IPS-15b (cell line): ENCODE data around the gene CERS5.

ENCODE experiments used
- H3K27me3 ChIP-seq: one replicate; pipeline ENCODE4 v1.6.1; 2013; ENCODE audit warnings: low read length; ENCODE audit not compliant: control insufficient read depth, insufficient read depth
- H3K36me3 ChIP-seq: one replicate; pipeline ENCODE4 v1.6.1; 2013; ENCODE audit warnings: low read length; ENCODE audit not compliant: control insufficient read depth, insufficient read depth
- H3K4me1 ChIP-seq: one replicate; pipeline ENCODE4 v1.6.1; 2013; ENCODE audit warnings: mild to moderate bottlenecking, low read length; ENCODE audit not compliant: control insufficient read depth, insufficient read depth
- H3K4me3 ChIP-seq: one replicate; pipeline ENCODE4 v1.5.1; 2013; ENCODE audit warnings: low read depth, low read length
- H3K9ac ChIP-seq: one replicate; pipeline ENCODE4 v1.6.1; 2013; ENCODE audit warnings: low read depth, mild to moderate bottlenecking, low read length
- H3K9me3 ChIP-seq: one replicate; pipeline ENCODE4 v1.6.1; 2013; ENCODE audit warnings: mild to moderate bottlenecking, low read length; ENCODE audit not compliant: control insufficient read depth, insufficient read depth

Gene CERS5

GRCh38 chr12:50167049-50167828 is at the start of gene CERS5:
TSS of gene CERS5 (minus strand) at chr12:50167369. CDS start at chr12:50167297, 72 bp downstream.
- Histone ChIP-seq H3K9ac (peak within 1 kb of the TSS; percentile 90), H3K9me3 (no peaks in the 10 kb centered on the region), H3K36me3 (no peaks in the 10 kb centered on the region), H3K4me1 (no peaks in the 10 kb centered on the region), H3K4me3 (peak within 1 kb of the TSS; percentile 97), H3K27me3 (no peaks in the 10 kb centered on the region)

GRCh38 chr12:50215033-50215432 is 47.9 kb upstream of the CERS5 start:
- no peaks in the 10 kb centered on the region for H3K36me3 ChIP-seq
- no peak overlapping the region for H3K9ac ChIP-seq
- no peaks in the 10 kb centered on the region for H3K27me3 ChIP-seq
- no peaks in the 10 kb centered on the region for H3K4me1 ChIP-seq
- no peak overlapping the region for H3K4me3 ChIP-seq
- H3K9me3 ChIP-seq = no peaks in the 10 kb centered on the region

GRCh38 chr12:50214018-50214417 is 46.8 kb upstream of the CERS5 start:
- H3K4me1 ChIP-seq = no peaks in the 10 kb centered on the region
- H3K36me3 ChIP-seq = no peaks in the 10 kb centered on the region
- H3K9ac ChIP-seq = no peak overlapping the region
- H3K4me3 ChIP-seq = no peak overlapping the region
- H3K27me3 ChIP-seq = no peaks in the 10 kb centered on the region
- no peaks in the 10 kb centered on the region for H3K9me3 ChIP-seq

- Histone ChIP-seq H3K9ac (no peak overlapping the region), H3K9me3 (no peaks in the 10 kb centered on the region), H3K4me3 (no peak overlapping the region), H3K36me3 (no peaks in the 10 kb centered on the region), H3K4me1 (no peaks in the 10 kb centered on the region), H3K27me3 (no peaks in the 10 kb centered on the region)
These were observed 46.3 kb upstream of the CERS5 start for GRCh38 chr12:50213439-50213838.

GRCh38 chr12:50212071-50212467 is 44.9 kb upstream of the CERS5 start:
- Histone ChIP-seq H3K4me1 (no peaks in the 10 kb centered on the region), H3K36me3 (no peaks in the 10 kb centered on the region), H3K9me3 (no peaks in the 10 kb centered on the region), H3K27me3 (no peaks in the 10 kb centered on the region), H3K9ac (no peak overlapping the region), H3K4me3 (no peak overlapping the region)

GRCh38 chr12:50211392-50212070 is 44.4 kb upstream of the CERS5 start:
- Histone ChIP-seq H3K27me3 (no peaks in the 10 kb centered on the region), H3K9me3 (no peaks in the 10 kb centered on the region), H3K36me3 (no peaks in the 10 kb centered on the region), H3K4me3 (no peak overlapping the region), H3K9ac (no peak overlapping the region), H3K4me1 (no peaks in the 10 kb centered on the region)

- no peak overlapping the region for H3K4me3 ChIP-seq
- H3K27me3 ChIP-seq = no peaks in the 10 kb centered on the region
- H3K9ac ChIP-seq = no peak overlapping the region
- H3K9me3 ChIP-seq = no peaks in the 10 kb centered on the region
- H3K4me1 ChIP-seq = peaks cover 3% of the 10 kb centered on the region
- peaks cover 6% of the 10 kb centered on the region for H3K36me3 ChIP-seq
These were observed 40.3 kb upstream of the CERS5 start for GRCh38 chr12:50207424-50207823.

- H3K9me3 ChIP-seq = no peaks in the 10 kb centered on the region
- no peak overlapping the region for H3K9ac ChIP-seq
- peaks cover 6% of the 10 kb centered on the region for H3K36me3 ChIP-seq
- no peaks in the 10 kb centered on the region for H3K27me3 ChIP-seq
- H3K4me3 ChIP-seq = no peak overlapping the region
- peaks cover 10% of the 10 kb centered on the region for H3K4me1 ChIP-seq
These were observed 38.5 kb upstream of the CERS5 start for GRCh38 chr12:50205648-50206047.

GRCh38 chr12:50203691-50204090 is 36.5 kb upstream of the CERS5 start:
- Histone ChIP-seq H3K9ac (no peak overlapping the region), H3K9me3 (no peaks in the 10 kb centered on the region), H3K27me3 (no peaks in the 10 kb centered on the region), H3K36me3 (peaks cover 6% of the 10 kb centered on the region), H3K4me3 (no peak overlapping the region), H3K4me1 (peaks cover 10% of the 10 kb centered on the region)

- no peak overlapping the region for H3K9ac ChIP-seq
- peaks cover 10% of the 10 kb centered on the region for H3K4me1 ChIP-seq
- H3K27me3 ChIP-seq = no peaks in the 10 kb centered on the region
- H3K4me3 ChIP-seq = no peak overlapping the region
- peaks cover 6% of the 10 kb centered on the region for H3K36me3 ChIP-seq
- no peaks in the 10 kb centered on the region for H3K9me3 ChIP-seq
These were observed 34.9 kb upstream of the CERS5 start for GRCh38 chr12:50201987-50202521.

GRCh38 chr12:50200552-50201273 is 33.5 kb upstream of the CERS5 start:
- Histone ChIP-seq H3K27me3 (no peaks in the 10 kb centered on the region), H3K4me1 (peaks cover 10% of the 10 kb centered on the region), H3K4me3 (no peak overlapping the region), H3K9ac (no peak overlapping the region), H3K9me3 (no peaks in the 10 kb centered on the region), H3K36me3 (peaks cover 6% of the 10 kb centered on the region)
